Measurements from ENCODE around the gene PIK3C2B. TPM values are rescaled to one million over a fixed set of nuclear protein-coding genes. Genes with fewer than 3 reads are reported as not detected.
A peak's percentile ranks its signal among the peaks of the same experiment; 100 is the strongest.

The PIK3C2B gene
- total and polyA plus RNA-seq, 2 donors (not counting 1 experiment from before 2014, with no cell fraction given) = 90.3 to 142 TPM

- TF ChIP-seq EZH2 (IDR thresholded peaks at IDR 0.05; ENCODE audit: borderline replicate concordance, insufficient read depth, low read depth, low read length, poor library complexity, severe bottlenecking) (no peak), CTCF (IDR thresholded peaks at IDR 0.05) (no peak)
- peak overlapping the region in 1 of 2 donors; percentile 34 for H3K27ac ChIP-seq (ENCODE audit: low read length in 2 of 2)
- intact Hi-C loops (cut with micrococcal nuclease) = no loop called here
- no peaks in the 10 kb centered on the region for H3K9me3 Mint-ChIP-seq (ENCODE audit: insufficient read depth)
- CTCF ChIA-PET = interaction anchor here (1.7 kb wide), 1 partner anchor 10 kb away, joined by 4 read pairs; no protein-coding TSS in a partner anchor
- H3K4me1 Mint-ChIP-seq = peaks cover 71% of the 10 kb centered on the region
- H3K9me3 ChIP-seq (ENCODE audit: control extremely low read depth in 1 of 3, control insufficient read depth in 2 of 3, insufficient read depth in 1 of 3, low read length in 2 of 3) = no peaks in the 10 kb centered on the region
- ATAC-seq (ENCODE audit: low read depth) (no peak), DNase-seq (no peak)
- H3K36me3 ChIP-seq (replicated peaks in 1 of 2; ENCODE audit: control extremely low read depth in 1 of 2, control insufficient read depth in 1 of 2, extremely low read depth in 1 of 2, insufficient read depth in 2 of 2, low read length in 1 of 2) = peaks cover 4 to 32% of the 10 kb centered on the region in 2 experiments
- H3K9ac ChIP-seq (ENCODE audit: low read length) = no peak overlapping the region
- no peaks in the 10 kb centered on the region for H3K27me3 ChIP-seq (replicated peaks in 1 of 4; ENCODE audit: control extremely low read depth in 1 of 4, control insufficient read depth in 3 of 4, insufficient read depth in 4 of 4, low read length in 3 of 4)
- POLR2A ChIA-PET = no interaction called here
- no peak overlapping the region for H3K4me2 ChIP-seq (replicated peaks; ENCODE audit: low read depth, low read length, poor library complexity, severe bottlenecking)
- H3K27me3 Mint-ChIP-seq = no peaks in the 10 kb centered on the region
- peaks cover 8% of the 10 kb centered on the region for H4K20me1 ChIP-seq (ENCODE audit: control insufficient read depth, insufficient read depth, low read length, poor library complexity, severe bottlenecking)
- no peak overlapping the region for H3K4me3 Mint-ChIP-seq
- H3K79me2 ChIP-seq (ENCODE audit: control insufficient read depth, insufficient read depth, low read length) = peaks cover 73% of the 10 kb centered on the region
- H3K4me1 ChIP-seq (ENCODE audit: control insufficient read depth in 2 of 2, insufficient read depth in 2 of 2, low read length in 2 of 2) = peaks cover 52 to 55% of the 10 kb centered on the region in 2 donors
- H3K27ac Mint-ChIP-seq = no peak overlapping the region
- no peak overlapping the region for H3K4me3 ChIP-seq (ENCODE audit: control extremely low read depth in 1 of 5, extremely low read depth in 1 of 5, insufficient read depth in 1 of 5, low read depth in 2 of 5, low read length in 4 of 5)
- H2AFZ ChIP-seq (ENCODE audit: insufficient read depth, low read depth, low read length, poor library complexity, severe bottlenecking) = no peak overlapping the region
- whole genome bisulfite sequencing (ENCODE audit: insufficient coverage) = 98% methylated on average over 15 of the region's 18 CpGs
These were observed 25.8 kb downstream of the PIK3C2B start for GRCh38 chr1:204468766-204469302.

GRCh38 chr1:204468206-204468605 lies 26.4 kb downstream of the PIK3C2B start:
- H3K27ac Mint-ChIP-seq = peak overlapping the region; percentile 46

More at GRCh38 chr1:204468206-204468605, 26.4 kb downstream of the PIK3C2B start:
- no peak for ATAC-seq (ENCODE audit: low read depth)
- H3K4me3 ChIP-seq (ENCODE audit: control extremely low read depth in 1 of 5, extremely low read depth in 1 of 5, insufficient read depth in 1 of 5, low read depth in 2 of 5, low read length in 4 of 5) = no peak overlapping the region
- ChIA-PET POLR2A (interaction anchor here (0.6 kb wide), 1 partner anchor 10 kb away, joined by 4 read pairs; no protein-coding TSS in a partner anchor), CTCF (interaction anchor here (0.6 to 6.6 kb wide), 4 partner anchors 12 to 69 kb away, joined by 4 to 58 read pairs (median 28); no protein-coding TSS in a partner anchor)
- intact Hi-C loops (cut with micrococcal nuclease) = no loop called here
- Mint-ChIP-seq H3K27me3 (no peaks in the 10 kb centered on the region), H3K4me3 (no peak overlapping the region), H3K4me1 (peaks cover 71% of the 10 kb centered on the region), H3K9me3 (ENCODE audit: insufficient read depth) (no peaks in the 10 kb centered on the region)
- DNase-seq = no peak
- H4K20me1 ChIP-seq (ENCODE audit: control insufficient read depth, insufficient read depth, low read length, poor library complexity, severe bottlenecking) = peaks cover 8% of the 10 kb centered on the region
- no peaks in the 10 kb centered on the region for H3K9me3 ChIP-seq (ENCODE audit: control extremely low read depth in 1 of 3, control insufficient read depth in 2 of 3, insufficient read depth in 1 of 3, low read length in 2 of 3)
- H3K4me1 ChIP-seq (ENCODE audit: control insufficient read depth in 2 of 2, insufficient read depth in 2 of 2, low read length in 2 of 2) = peaks cover 55 to 59% of the 10 kb centered on the region in 2 donors
- TF ChIP-seq CTCF (IDR thresholded peaks at IDR 0.05) = no peak
- TF ChIP-seq EZH2 (IDR thresholded peaks at IDR 0.05; ENCODE audit: borderline replicate concordance, insufficient read depth, low read depth, low read length, poor library complexity, severe bottlenecking) = no peak
- H3K27me3 ChIP-seq (replicated peaks in 1 of 4; ENCODE audit: control extremely low read depth in 1 of 4, control insufficient read depth in 3 of 4, insufficient read depth in 4 of 4, low read length in 3 of 4) = no peaks in the 10 kb centered on the region
- H3K4me2 ChIP-seq (replicated peaks; ENCODE audit: low read depth, low read length, poor library complexity, severe bottlenecking) = no peak overlapping the region
- WGBS (ENCODE audit: insufficient coverage) = over 99% methylated on average over 8 of the region's 10 CpGs
- peak overlapping the region in 1 of 2 donors; percentile 34 for H3K27ac ChIP-seq (ENCODE audit: low read length in 2 of 2)
- H3K36me3 ChIP-seq (replicated peaks in 1 of 2; ENCODE audit: control extremely low read depth in 1 of 2, control insufficient read depth in 1 of 2, extremely low read depth in 1 of 2, insufficient read depth in 2 of 2, low read length in 1 of 2) = peaks cover 4 to 30% of the 10 kb centered on the region in 2 experiments
- H3K9ac ChIP-seq (ENCODE audit: low read length) = no peak overlapping the region
- H2AFZ ChIP-seq (ENCODE audit: insufficient read depth, low read depth, low read length, poor library complexity, severe bottlenecking) = no peak overlapping the region
- peaks cover 67% of the 10 kb centered on the region for H3K79me2 ChIP-seq (ENCODE audit: control insufficient read depth, insufficient read depth, low read length)
